Panc1 (cell line): ENCODE data around the gene PC. TPM values are rescaled to one million over a fixed set of nuclear protein-coding genes. Genes with fewer than 3 reads are reported as not detected.

Experiments
- ATAC-seq: fragments of 200-7000 bp; cut with Tn5 transposase; 2 replicates; pipeline ENCODE4 v1.9.1; 2020; ENCODE audit warnings: mild to moderate bottlenecking, moderate library complexity
- BruUV-seq: library from RNA; stranded (reverse); fragments of 400-500 nt; replicated peaks from 2 replicates; lab custom pipeline; 2021; lab: Mats Ljungman, UMichigan
- CTCF ChIA-PET: fragments of 300-600 bp; sonication (Branson Sonifier 250); formaldehyde crosslinking; loops from one replicate; lab custom pipeline; 2022; ENCODE audit warnings: antibody characterized with exemption; lab: Charles Lee
- POLR2A ChIA-PET: fragments of 300-600 bp; sonication (Branson Sonifier 250); formaldehyde crosslinking; loops from one replicate; lab custom pipeline; 2022; ENCODE audit warnings: antibody characterized with exemption; lab: Charles Lee
- DNase-seq: peaks from one replicate; pipeline ENCODE4 v3.0.0-alpha.2; 2010; ENCODE audit warnings: low read depth, low spot score
- H3K27ac ChIP-seq: 2 replicates; pipeline ENCODE4 v1.5.1; 2011; ENCODE audit warnings: mild to moderate bottlenecking, low read length, inconsistent platforms
- H3K27me3 ChIP-seq: fragments of 200-500 bp; sonication (Bioruptor generic); 2 replicates; pipeline ENCODE4 v1.6.0; 2014; ENCODE audit warnings: low read length, inconsistent platforms; ENCODE audit not compliant: control insufficient read depth, insufficient read depth
- H3K36me3 ChIP-seq: fragments of 200-500 bp; sonication (Bioruptor generic); 2 replicates; pipeline ENCODE4 v1.5.1; 2014; ENCODE audit warnings: inconsistent platforms, mild to moderate bottlenecking, low read length, moderate library complexity; ENCODE audit not compliant: control insufficient read depth, insufficient read depth
- H3K4me1 ChIP-seq: 2 replicates; pipeline ENCODE4 v1.5.1; 2011; ENCODE audit warnings: inconsistent platforms, mild to moderate bottlenecking, low read length, moderate library complexity; ENCODE audit not compliant: control insufficient read depth, insufficient read depth
- H3K4me3 ChIP-seq, 2 experiments: 2 replicates each; pipeline ENCODE4 v1.5.1; 2011 to 2012; ENCODE audit warnings: low read depth in 2 of 2, low read length in 2 of 2, mild to moderate bottlenecking in 2 of 2, inconsistent platforms in 1 of 2, moderate library complexity in 1 of 2
- H3K9me3 ChIP-seq: fragments of 200-500 bp; sonication (Bioruptor generic); 2 replicates; pipeline ENCODE4 v1.5.1; 2014; ENCODE audit warnings: low read depth, mild to moderate bottlenecking, inconsistent platforms, low read length, moderate library complexity; ENCODE audit not compliant: control insufficient read depth, insufficient read depth
- POLR2AphosphoS5 ChIP-seq: IDR thresholded peaks from 2 replicates; pipeline ENCODE4 v1.6.1; 2012; ENCODE audit warnings: mild to moderate bottlenecking, low read depth, low read length, moderate library complexity
- SIN3A ChIP-seq: IDR thresholded peaks from 2 replicates; pipeline ENCODE4 v1.6.1; 2012; ENCODE audit warnings: low read depth, mild to moderate bottlenecking, low read length, moderate library complexity, borderline replicate concordance; ENCODE audit not compliant: insufficient read depth
- TCF7L2 ChIP-seq: IDR thresholded peaks from 2 replicates; pipeline ENCODE4 v1.6.1; 2011; ENCODE audit warnings: mild to moderate bottlenecking, low read depth, low read length, inconsistent platforms
- in situ Hi-C: cut with HindIII; loops from 2 replicates; pipeline ENCODE4 v1.10.0; 2016; ENCODE audit warnings: low sequenced_read_pairs, low pct_unique_long_range_greater_than_20kb
- intact Hi-C: fragments of 100-400 bp; cut with micrococcal nuclease; formaldehyde crosslinking; loops from one replicate; pipeline ENCODE4 v1.10.0; 2022; ENCODE audit not compliant: unreplicated experiment
- total RNA-seq: library from RNA; stranded (reverse); gene quantifications from one replicate; pipeline ENCODE4 v1.2.1, GENCODE V29; 2021; ENCODE audit not compliant: unreplicated experiment
- TF ChIP-seq, protein P1 (sequence below): fragments of 450-650 bp; IDR thresholded peaks from 2 replicates; pipeline ENCODE4 v1.5.1; 2017; ENCODE audit warnings: mild to moderate bottlenecking
- TF ChIP-seq, protein P2 (sequence below), 2 experiments: IDR thresholded peaks; 2 replicates each; pipeline ENCODE4 v1.6.1; 2011 to 2012; ENCODE audit warnings: low read depth in 2 of 2, control low read depth in 1 of 2, low read length in 1 of 2, mild to moderate bottlenecking in 1 of 2, moderate library complexity in 1 of 2; ENCODE audit not compliant: insufficient read depth in 1 of 2

The PC gene
- total RNA-seq, 1 experiment from 2014 or later = 12.8 TPM

DNA sequence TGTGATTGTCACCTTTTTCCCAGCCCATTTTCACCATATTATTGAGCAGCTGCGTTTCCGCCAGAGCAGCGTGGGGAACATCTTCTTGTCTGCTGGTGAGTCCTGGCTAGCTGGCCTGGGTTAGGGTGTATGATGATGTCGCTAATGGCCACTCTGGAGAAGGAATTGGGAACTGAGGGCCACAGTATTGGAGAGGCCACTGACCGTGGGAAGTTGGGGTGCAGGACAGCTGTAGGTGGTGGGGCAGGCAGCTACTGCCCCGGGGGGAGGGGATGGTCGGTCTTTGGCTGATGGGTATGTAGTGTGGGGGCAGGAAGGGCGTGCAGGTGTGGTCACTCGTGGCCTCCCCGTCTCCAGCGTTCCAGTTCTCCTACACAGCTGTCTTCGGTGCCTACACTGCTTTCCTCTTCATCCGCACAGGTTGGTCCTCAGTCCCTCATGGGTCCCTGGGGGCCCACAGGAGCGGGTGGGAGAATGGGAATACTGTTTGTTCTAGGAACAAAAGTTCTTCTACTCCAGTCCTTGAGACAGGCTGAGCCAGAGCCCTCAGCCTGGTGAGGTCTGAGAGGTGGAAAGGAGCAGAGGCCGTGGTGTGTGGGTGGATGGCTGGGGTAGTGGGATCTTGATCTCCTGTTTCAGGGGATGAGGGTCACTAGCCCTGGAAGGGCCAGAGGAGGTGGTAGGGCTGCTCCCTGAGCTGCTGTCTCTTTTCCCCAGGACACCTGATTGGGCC is 112.9 kb downstream of the PC start:
- Histone ChIP-seq H3K36me3 (peaks cover 10% of the 10 kb centered on the region; the same call in 1 of the 2 replicates), H3K4me3 (no peak overlapping the region), H3K27me3 (no peaks in the 10 kb centered on the region), H3K4me1 (peaks cover 35% of the 10 kb centered on the region), H3K27ac (0 out of 2 replicates have a peak overlapping the region, but pooled peaks have one; percentile 19), H3K9me3 (no peaks in the 10 kb centered on the region)
- TF ChIP-seq, protein P1, sequence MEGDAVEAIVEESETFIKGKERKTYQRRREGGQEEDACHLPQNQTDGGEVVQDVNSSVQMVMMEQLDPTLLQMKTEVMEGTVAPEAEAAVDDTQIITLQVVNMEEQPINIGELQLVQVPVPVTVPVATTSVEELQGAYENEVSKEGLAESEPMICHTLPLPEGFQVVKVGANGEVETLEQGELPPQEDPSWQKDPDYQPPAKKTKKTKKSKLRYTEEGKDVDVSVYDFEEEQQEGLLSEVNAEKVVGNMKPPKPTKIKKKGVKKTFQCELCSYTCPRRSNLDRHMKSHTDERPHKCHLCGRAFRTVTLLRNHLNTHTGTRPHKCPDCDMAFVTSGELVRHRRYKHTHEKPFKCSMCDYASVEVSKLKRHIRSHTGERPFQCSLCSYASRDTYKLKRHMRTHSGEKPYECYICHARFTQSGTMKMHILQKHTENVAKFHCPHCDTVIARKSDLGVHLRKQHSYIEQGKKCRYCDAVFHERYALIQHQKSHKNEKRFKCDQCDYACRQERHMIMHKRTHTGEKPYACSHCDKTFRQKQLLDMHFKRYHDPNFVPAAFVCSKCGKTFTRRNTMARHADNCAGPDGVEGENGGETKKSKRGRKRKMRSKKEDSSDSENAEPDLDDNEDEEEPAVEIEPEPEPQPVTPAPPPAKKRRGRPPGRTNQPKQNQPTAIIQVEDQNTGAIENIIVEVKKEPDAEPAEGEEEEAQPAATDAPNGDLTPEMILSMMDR = no peak
- TF ChIP-seq SIN3A (no peak), POLR2AphosphoS5 (no peak), TCF7L2 (no peak)
- TF ChIP-seq, protein P2, sequence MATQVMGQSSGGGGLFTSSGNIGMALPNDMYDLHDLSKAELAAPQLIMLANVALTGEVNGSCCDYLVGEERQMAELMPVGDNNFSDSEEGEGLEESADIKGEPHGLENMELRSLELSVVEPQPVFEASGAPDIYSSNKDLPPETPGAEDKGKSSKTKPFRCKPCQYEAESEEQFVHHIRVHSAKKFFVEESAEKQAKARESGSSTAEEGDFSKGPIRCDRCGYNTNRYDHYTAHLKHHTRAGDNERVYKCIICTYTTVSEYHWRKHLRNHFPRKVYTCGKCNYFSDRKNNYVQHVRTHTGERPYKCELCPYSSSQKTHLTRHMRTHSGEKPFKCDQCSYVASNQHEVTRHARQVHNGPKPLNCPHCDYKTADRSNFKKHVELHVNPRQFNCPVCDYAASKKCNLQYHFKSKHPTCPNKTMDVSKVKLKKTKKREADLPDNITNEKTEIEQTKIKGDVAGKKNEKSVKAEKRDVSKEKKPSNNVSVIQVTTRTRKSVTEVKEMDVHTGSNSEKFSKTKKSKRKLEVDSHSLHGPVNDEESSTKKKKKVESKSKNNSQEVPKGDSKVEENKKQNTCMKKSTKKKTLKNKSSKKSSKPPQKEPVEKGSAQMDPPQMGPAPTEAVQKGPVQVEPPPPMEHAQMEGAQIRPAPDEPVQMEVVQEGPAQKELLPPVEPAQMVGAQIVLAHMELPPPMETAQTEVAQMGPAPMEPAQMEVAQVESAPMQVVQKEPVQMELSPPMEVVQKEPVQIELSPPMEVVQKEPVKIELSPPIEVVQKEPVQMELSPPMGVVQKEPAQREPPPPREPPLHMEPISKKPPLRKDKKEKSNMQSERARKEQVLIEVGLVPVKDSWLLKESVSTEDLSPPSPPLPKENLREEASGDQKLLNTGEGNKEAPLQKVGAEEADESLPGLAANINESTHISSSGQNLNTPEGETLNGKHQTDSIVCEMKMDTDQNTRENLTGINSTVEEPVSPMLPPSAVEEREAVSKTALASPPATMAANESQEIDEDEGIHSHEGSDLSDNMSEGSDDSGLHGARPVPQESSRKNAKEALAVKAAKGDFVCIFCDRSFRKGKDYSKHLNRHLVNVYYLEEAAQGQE (IDR thresholded peaks at IDR 0.05; ENCODE audit: insufficient read depth in 1 of 2, low read depth in 2 of 2, low read length in 1 of 2) = no peak
- in situ Hi-C loops (no loop called here), intact Hi-C loops (no loop called here)
- DNase-seq (no peak), ATAC-seq (no peak)
- POLR2A ChIA-PET = no interaction called here
- CTCF ChIA-PET = interaction anchor here (0.6 kb wide), 1 partner anchor 67 kb away, joined by 3 read pairs; no protein-coding TSS in a partner anchor
- no TSS peak for BruUV-seq

DNA sequence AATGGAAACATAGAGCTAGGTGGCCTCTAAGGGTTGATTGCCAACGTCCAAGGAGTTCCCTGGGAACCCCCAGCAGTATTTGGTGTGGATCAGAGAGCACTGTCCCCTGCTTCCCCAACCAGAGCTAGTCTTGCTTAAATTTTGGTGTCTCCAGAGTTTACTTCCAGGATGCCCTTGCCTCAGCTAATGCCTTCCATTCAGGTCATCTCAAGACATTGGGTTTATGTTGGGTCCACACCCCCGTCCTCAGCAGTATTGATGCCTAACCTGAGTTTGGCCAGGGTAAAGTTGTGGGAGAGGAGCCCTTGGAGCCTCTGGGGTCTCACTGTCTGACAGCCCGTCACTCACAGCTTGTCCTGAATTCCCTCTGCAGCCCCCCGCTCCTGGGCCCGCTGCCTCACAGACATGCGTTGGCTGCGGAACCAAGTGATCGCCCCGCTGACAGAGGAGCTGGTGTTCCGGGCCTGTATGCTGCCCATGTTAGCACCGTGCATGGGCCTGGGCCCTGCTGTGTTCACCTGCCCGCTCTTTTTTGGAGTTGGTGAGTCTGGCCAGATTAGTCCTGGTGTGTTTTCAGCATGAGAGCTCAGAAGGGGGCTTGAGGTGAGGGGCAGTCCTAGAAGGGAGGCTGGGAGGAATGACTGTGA is 113.6 kb downstream of the PC start:
- H3K27ac ChIP-seq = peak overlapping the region; percentile 95
- H3K4me1 ChIP-seq = peaks cover 35% of the 10 kb centered on the region
- DNase-seq (no peak), ATAC-seq (no peak)
- TF ChIP-seq POLR2AphosphoS5 (no peak), TCF7L2 (no peak), SIN3A (no peak)
- TF ChIP-seq, protein P2 (IDR thresholded peaks at IDR 0.05; ENCODE audit: insufficient read depth in 1 of 2, low read depth in 2 of 2, low read length in 1 of 2) = no peak
- TF ChIP-seq, protein P1 = no peak
- H3K9me3 ChIP-seq = no peaks in the 10 kb centered on the region
- ChIA-PET CTCF (interaction anchor here (0.6 kb wide), 2 partner anchors 11 to 67 kb away, joined by 3 to 4 read pairs; no protein-coding TSS in a partner anchor), POLR2A (interaction anchor here (0.6 to 0.9 kb wide), 2 partner anchors 116 to 228 kb away, joined by 3 to 10 read pairs; no protein-coding TSS in a partner anchor)
- BruUV-seq = TSS peak; percentile 87
- H3K36me3 ChIP-seq = peaks cover 10% of the 10 kb centered on the region; the same call in 1 of the 2 replicates
- no peaks in the 10 kb centered on the region for H3K27me3 ChIP-seq
- in situ Hi-C loops = no loop called here
- intact Hi-C loops = no loop called here
- H3K4me3 ChIP-seq = peak overlapping the region; percentile 82 to 99
